ENCODE measurements around the gene NADK2. TPM values are rescaled to one million over a fixed set of nuclear protein-coding genes. Genes with fewer than 3 reads are reported as not detected.

NADK2 gene
- total and polyA plus RNA-seq, 9 of the 15 experiments (the other 6 are each of a cell fraction or from before 2014, with no cell fraction given) = 10.6 to 41.0 (median 24.0) TPM

DNA sequence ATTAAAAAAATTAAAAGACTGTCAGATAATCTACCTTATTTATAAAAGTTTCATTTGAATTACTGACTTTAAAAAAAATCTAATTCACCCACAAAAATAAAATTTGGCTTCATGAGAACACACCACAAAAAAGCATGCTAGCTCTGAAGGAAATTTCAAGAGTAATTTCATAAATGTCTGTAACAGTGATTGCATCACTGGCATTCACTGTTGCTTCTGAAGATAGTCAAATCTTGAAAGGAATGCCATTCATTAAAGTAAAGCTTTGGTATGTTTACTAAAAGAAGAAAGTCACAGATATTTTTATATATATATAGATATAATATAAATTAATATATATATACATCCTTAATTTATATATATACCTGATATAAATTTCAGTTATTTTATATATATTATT is 43.4 kb downstream of the NADK2 start:
- ATAC-seq = no peak
- BruUV-seq (replicated peaks) = no TSS peak
- CTCF ChIA-PET (ENCODE audit: low intra/inter-chr PET ratio) = no interaction called here

More for the DNA sequence above, 43.4 kb downstream of the NADK2 start:
- Histone ChIP-seq H3K27ac (ENCODE audit: extremely low read depth, low read depth, low read length) (no peak overlapping the region), H2AFZ (ENCODE audit: low read depth, low read length) (no peak overlapping the region), H3K36me3 (ENCODE audit: control insufficient read depth, insufficient read depth, low read length) (peaks cover 76% of the 10 kb centered on the region; the same call in 2 of the 3 replicates), H3K9me1 (ENCODE audit: control insufficient read depth, insufficient read depth, low read length) (no peaks in the 10 kb centered on the region), H3K4me1 (replicated peaks in 1 of 2; ENCODE audit: control insufficient read depth in 2 of 2, insufficient read depth in 2 of 2, low read length in 2 of 2) (no peaks in the 10 kb centered on the region), H3K27me3 (ENCODE audit: control insufficient read depth in 2 of 2, insufficient read depth in 2 of 2, low read length in 2 of 2) (no peaks in the 10 kb centered on the region), H3K9me3 (replicated peaks; ENCODE audit: control insufficient read depth, insufficient read depth, low read depth, low read length) (no peaks in the 10 kb centered on the region), H3K9ac (ENCODE audit: insufficient read depth in 1 of 2, low read depth in 2 of 2, low read length in 2 of 2) (no peak overlapping the region), H3K4me2 (ENCODE audit: insufficient read depth, low read length) (no peak overlapping the region), H3K79me2 (ENCODE audit: control insufficient read depth, insufficient read depth, low read length) (no peaks in the 10 kb centered on the region), H3K4me3 (no peak overlapping the region), H4K20me1 (replicated peaks; ENCODE audit: control insufficient read depth, insufficient read depth, low read length) (no peaks in the 10 kb centered on the region)
- in situ Hi-C loops (cut with MboI) = no loop called here
- POLR2A ChIA-PET = no interaction called here
- FAIRE-seq = no peak
- no peak for DNase-seq (ENCODE audit: extremely low read depth in 1 of 4, low spot score in 3 of 4)
- intact Hi-C loops (cut with micrococcal nuclease) = no loop called here
- no peak for TF ChIP-seq CEBPG (CRISPR knock-in tag; IDR thresholded peaks at IDR 0.05)
- TF ChIP-seq CEBPG (tag; conservative IDR thresholded peaks at IDR 0.05 in 1 of 2, IDR thresholded peaks at IDR 0.05 in 1 of 2) = peak in 1 of 2 experiments; percentile 44; a peak in 1 of 4 replicates
- TF ChIP-seq, protein P1, sequence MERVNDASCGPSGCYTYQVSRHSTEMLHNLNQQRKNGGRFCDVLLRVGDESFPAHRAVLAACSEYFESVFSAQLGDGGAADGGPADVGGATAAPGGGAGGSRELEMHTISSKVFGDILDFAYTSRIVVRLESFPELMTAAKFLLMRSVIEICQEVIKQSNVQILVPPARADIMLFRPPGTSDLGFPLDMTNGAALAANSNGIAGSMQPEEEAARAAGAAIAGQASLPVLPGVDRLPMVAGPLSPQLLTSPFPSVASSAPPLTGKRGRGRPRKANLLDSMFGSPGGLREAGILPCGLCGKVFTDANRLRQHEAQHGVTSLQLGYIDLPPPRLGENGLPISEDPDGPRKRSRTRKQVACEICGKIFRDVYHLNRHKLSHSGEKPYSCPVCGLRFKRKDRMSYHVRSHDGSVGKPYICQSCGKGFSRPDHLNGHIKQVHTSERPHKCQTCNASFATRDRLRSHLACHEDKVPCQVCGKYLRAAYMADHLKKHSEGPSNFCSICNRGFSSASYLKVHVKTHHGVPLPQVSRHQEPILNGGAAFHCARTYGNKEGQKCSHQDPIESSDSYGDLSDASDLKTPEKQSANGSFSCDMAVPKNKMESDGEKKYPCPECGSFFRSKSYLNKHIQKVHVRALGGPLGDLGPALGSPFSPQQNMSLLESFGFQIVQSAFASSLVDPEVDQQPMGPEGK (CRISPR knock-in tag; IDR thresholded peaks at IDR 0.05; ENCODE audit: borderline replicate concordance) = no peak
- TF ChIP-seq CBX2 (IDR thresholded peaks at IDR 0.05; ENCODE audit: insufficient read depth, low read length, poor library complexity, severe bottlenecking) = no peak
- TF ChIP-seq POLR2G (IDR thresholded peaks at IDR 0.05; ENCODE audit: low read depth, low read length) = no peak
- no peak for TF ChIP-seq FOSL1 (tag; conservative IDR thresholded peaks at IDR 0.05)
- TF ChIP-seq ZNF830 (CRISPR knock-in tag; IDR thresholded peaks at IDR 0.05) = no peak
- TF ChIP-seq, protein P2, sequence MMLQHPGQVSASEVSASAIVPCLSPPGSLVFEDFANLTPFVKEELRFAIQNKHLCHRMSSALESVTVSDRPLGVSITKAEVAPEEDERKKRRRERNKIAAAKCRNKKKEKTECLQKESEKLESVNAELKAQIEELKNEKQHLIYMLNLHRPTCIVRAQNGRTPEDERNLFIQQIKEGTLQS (IDR thresholded peaks at IDR 0.05) = 0 out of 2 replicates have a peak, but pooled peaks have one; percentile 35
- TF ChIP-seq, protein P2 (CRISPR knock-in tag; conservative IDR thresholded peaks at IDR 0.05) = no peak
- no peak for TF ChIP-seq TAF15 (IDR thresholded peaks at IDR 0.05; ENCODE audit: low read depth, low read length)
- TF ChIP-seq, protein P3, sequence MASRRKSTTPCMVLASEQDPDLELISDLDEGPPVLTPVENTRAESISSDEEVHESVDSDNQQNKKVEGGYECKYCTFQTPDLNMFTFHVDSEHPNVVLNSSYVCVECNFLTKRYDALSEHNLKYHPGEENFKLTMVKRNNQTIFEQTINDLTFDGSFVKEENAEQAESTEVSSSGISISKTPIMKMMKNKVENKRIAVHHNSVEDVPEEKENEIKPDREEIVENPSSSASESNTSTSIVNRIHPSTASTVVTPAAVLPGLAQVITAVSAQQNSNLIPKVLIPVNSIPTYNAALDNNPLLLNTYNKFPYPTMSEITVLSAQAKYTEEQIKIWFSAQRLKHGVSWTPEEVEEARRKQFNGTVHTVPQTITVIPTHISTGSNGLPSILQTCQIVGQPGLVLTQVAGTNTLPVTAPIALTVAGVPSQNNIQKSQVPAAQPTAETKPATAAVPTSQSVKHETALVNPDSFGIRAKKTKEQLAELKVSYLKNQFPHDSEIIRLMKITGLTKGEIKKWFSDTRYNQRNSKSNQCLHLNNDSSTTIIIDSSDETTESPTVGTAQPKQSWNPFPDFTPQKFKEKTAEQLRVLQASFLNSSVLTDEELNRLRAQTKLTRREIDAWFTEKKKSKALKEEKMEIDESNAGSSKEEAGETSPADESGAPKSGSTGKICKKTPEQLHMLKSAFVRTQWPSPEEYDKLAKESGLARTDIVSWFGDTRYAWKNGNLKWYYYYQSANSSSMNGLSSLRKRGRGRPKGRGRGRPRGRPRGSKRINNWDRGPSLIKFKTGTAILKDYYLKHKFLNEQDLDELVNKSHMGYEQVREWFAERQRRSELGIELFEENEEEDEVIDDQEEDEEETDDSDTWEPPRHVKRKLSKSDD (conservative IDR thresholded peaks at IDR 0.05; ENCODE audit: low read length) = no peak
- TF ChIP-seq, protein P4, sequence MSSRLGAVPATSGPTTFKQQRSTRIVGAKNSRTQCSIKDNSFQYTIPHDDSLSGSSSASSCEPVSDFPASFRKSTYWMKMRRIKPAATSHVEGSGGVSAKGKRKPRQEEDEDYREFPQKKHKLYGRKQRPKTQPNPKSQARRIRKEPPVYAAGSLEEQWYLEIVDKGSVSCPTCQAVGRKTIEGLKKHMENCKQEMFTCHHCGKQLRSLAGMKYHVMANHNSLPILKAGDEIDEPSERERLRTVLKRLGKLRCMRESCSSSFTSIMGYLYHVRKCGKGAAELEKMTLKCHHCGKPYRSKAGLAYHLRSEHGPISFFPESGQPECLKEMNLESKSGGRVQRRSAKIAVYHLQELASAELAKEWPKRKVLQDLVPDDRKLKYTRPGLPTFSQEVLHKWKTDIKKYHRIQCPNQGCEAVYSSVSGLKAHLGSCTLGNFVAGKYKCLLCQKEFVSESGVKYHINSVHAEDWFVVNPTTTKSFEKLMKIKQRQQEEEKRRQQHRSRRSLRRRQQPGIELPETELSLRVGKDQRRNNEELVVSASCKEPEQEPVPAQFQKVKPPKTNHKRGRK (tag; IDR thresholded peaks at IDR 0.05) = no peak
- TF ChIP-seq MCM7 (IDR thresholded peaks at IDR 0.05) = no peak
- no peak for TF ChIP-seq XRCC4 (IDR thresholded peaks at IDR 0.05; ENCODE audit: extremely low read depth, insufficient read depth, insufficient read length)
- no peak for TF ChIP-seq PTTG1 (tag; IDR thresholded peaks at IDR 0.05; ENCODE audit: low read depth)
- TF ChIP-seq ZNF717 (CRISPR knock-in tag; IDR thresholded peaks at IDR 0.05) = no peak
- no peak for TF ChIP-seq LARP7 (IDR thresholded peaks at IDR 0.05)

Data from K562 (cell line).